Dermis blood vessel endothelial cell (primary cell): Measurements from ENCODE around the gene GRB14. TPM values are rescaled to one million over a fixed set of nuclear protein-coding genes. Genes with fewer than 3 reads are reported as not detected.

Experiments used
- DNase-seq: peaks from one replicate; pipeline ENCODE4 v3.0.0; 2010
- total RNA-seq: library from RNA; depleted of rRNA; stranded (reverse); fragments of >200 nt; gene quantifications from 2 replicates; pipeline ENCODE4 v1.2.3, GENCODE V29; 2014

GRB14 gene
- total RNA-seq, 1 donor from 2014 or later: 0.51 TPM

DNA sequence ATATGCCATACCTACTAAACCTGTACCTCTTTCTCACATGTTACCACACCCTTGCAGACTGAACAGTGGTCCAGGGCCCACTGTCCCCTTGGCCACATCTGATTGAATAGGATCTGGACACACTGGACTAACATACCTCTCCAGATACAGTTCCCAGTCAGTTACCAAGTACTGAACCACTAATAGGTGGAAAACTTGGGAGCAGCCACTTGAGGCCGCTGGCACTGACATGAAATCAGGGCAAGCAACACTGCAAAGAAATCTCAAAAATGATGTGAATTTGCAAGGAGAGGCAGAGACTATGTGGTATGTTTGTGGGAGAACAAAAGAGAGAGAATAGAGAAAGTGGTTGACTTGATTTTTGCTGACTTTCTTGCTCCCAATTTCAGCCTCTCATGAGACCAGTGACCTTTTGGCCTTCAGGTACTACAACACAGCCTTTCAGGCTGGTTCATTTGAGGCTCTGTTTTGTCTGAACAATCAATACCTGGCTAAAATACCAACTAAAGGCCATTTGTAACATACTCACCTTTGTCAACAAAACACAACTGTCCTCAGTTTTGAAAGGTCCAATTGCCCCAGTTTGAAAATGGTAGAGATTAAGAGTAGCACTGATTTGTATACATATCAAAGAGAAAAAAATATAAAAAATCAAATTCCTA lies 7.8 kb downstream of the GRB14 start:
- DNase-seq: no peak

GRCh38 chr2:164609790-164610189 lies 11.5 kb downstream of the GRB14 start:
- no peak for DNase-seq

DNA sequence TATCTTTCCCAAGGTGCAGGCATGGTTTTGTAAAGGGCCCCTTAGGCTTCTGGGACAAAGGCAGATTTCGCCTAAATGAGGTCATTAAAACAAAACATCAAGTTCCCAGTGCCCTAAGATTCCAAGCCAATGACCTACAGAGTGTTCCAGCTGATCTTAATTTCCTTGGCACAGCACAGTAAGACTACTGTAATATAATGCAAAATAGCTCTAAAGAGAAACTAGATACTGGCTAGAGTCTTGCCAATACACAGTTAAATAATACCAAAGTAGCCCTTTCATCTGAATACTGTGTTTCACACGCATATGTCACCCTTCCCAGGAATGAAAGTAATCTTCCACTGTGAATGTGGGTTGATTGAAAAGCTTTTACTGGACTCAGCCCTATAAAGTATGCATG lies 14.7 kb downstream of the GRB14 start:
- no peak for DNase-seq

DNA sequence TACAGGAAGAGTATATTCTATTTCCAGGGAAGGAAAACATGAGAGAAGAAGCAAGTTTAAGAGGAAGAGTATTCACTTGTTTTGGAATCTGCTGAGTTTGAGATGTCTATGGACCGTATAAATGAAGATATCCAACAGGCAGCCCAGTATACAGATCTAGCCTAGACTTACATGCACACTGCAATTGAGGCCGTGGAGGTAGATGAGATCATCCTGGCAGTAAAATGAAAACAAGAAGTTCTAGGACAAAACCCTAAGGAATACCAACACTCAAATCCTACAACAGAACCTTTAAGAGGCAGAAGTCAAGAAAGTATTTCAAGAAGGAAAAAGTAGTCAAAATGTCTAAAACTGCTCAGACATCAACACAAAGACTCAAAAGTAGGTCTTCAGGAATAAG lies 16.0 kb downstream of the GRB14 start:
- DNase-seq: no peak

DNA sequence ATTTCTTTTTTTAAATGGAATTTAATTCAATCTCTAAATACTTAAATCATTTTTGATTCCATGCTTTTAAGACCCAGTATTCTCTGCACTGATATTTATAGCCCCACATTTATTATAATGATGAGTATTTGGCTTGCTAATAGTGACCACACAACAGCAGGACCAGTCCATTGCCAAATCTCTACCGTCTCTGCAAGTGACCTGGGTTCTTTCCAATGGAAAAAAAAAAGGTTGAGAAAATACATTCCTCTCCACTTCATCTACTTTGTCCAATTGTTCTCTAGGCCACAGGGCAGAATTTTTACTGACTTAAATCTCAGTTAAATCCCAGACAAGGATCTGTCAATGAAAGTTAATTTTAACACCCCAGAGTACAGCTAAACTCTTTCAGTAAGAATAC lies 20.5 kb downstream of the GRB14 start:
- DNase-seq: no peak

DNA sequence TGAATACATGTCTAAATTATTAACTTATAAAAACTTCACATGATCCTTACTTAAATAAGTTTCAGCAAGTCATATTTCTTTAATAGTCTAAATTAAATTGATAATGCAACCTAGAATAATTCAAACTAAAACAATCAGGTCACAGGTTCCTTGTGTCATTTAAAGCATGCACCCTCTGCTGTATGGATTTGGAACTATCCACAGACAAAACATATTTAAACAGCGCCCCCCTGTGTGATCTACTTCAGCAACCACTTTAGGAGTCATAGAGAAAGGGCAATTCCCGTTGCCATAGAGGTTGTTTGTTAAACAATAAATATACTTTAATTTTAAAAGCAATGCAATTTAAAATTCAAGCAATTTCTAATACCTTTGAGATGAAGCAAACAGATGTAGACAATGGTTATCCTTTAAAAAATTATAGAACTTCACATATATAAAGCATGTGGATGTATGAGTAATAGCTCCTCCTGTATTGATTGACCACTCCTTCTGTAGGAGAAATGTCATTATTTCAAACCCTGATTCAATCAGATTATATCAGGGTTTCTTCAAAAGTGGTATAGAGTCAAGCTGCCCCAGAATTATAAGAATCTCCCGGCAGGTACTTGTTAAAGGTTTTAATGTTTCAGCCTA lies 21.2 kb downstream of the GRB14 start:
- peak; percentile 92 for DNase-seq

GRCh38 chr2:164597983-164598382 lies 23.3 kb downstream of the GRB14 start:
- peak; percentile 14 for DNase-seq

GRCh38 chr2:164595031-164595430 lies 26.3 kb downstream of the GRB14 start:
- DNase-seq: no peak

DNA sequence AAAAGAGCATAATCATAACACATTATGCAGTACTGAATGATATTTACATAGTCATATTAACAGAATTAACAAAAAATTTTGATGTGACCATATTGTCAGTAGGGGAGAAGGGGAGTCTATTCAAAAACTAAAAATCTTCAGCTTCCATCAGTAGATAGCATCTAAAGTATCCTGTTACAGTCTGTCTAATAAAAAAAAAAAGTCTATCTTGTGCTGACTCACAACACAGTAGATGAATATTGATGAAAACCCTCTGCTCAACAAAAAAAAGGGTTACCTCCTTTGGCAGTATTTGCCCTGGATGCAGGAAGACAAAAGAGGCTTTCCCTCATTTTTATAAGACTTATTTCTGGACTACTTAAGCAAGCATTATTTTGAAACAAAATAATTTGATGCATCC lies 27.3 kb downstream of the GRB14 start:
- DNase-seq: no peak

DNA sequence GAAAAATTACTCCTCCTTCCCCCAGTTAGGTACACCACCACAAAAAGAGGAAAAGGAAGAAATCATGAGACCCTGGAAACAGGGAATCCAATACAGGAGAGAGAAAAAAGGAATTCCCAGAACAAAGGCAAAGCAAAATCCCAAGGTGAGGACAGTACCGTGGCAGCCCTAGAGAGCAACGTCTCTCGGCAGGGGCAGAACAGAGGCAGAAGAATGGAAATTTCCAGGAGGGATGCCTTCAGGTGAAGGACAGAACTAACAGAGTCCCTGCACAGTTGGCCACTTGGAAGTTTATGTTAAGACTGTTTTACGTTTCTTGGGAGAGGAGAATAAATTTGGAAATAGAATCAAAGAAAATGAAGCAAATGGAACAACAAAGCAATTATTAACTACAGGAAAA lies 27.7 kb downstream of the GRB14 start:
- no peak for DNase-seq

DNA sequence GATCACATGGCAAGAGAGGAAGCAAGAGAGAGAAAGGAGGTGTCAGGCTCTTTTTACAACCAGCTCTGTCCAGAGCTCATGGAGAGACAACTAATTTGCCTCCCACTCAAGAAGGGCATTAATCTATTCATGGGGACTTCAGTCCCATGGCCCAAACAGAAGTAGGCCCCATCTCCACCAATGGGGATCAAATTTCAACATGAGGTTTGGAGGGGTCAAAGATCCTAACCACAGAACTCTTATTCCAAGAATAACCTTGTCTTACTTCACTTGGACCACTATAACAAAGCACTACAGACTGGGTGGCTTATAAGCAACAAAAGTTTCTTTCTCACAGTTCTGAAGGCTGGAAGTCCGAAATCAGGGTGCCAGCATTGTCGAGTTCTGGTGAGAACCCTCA lies 31.8 kb downstream of the GRB14 start:
- no peak for DNase-seq

DNA sequence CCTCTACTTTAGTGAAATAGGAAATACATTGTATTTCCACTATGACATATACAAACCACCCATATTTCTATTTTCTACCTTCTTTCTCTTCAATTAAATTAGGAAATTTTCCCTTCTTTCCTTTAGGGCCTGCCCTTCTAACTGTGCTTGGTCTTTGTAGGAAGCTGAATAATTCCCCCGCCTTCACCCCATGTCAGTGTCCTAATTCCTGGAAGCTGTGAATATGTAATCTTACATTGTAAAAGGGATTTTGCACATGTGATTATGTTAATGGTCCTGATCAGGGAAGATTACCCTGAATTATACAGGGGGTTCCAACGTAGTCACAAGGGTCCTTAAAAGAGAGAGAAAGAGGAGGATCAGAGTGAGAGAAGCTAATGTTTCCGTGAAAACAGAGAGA lies 40.2 kb downstream of the GRB14 start:
- DNase-seq: no peak

- DNase-seq: no peak
Measured at GRCh38 chr2:164574931-164575330, 46.4 kb downstream of the GRB14 start.

GRCh38 chr2:164570475-164570874 lies 50.8 kb downstream of the GRB14 start:
- no peak for DNase-seq

DNA sequence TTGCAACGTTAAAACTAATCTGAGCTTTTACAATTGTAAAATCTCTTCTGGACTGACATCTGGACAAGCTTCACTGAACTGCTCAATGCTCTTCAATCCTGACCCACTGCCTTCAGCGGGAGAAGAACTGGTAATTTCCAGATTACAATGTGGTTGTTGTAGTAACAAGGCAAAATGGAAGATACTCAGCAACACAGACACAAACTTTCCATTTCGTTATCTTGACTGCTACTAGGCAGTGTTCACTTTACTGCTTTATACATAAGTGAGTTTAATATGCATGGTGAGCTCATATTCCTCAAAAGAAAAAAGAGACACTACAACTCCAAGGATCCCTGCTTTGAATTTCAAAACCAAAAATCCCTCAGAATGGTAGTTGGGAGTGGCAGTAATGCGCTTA lies 51.9 kb downstream of the GRB14 start:
- DNase-seq: no peak

- no peak for DNase-seq
Measured at GRCh38 chr2:164568317-164568716, 53.0 kb downstream of the GRB14 start.

DNA sequence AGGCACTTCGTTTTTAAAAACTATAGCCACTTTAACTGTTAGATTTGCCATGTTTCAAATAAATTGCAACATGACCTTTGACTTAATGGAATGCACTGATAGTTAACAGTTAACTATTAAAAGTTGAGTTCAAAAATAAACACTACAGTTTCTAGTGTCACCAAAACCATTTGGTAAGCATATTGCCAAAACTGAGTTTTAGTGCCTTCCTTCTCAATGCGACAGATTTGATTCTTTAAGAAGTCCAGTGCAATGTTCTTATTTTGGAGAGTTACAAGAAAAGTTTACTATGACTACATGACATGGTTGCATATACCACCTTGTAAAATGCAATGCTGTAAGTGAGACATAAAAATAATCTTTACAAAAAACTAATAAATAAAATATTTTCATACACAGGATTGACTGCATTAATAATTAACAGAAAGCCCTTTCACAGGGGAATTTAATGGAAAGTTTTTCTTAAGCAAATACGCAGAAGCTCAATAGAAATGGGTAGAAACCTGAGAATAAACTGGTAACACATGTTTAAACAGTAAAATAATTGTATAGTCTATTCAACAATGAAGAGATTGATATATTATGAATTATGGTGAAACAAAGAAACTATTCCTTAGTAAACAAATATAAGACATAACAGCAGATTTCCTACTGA lies 53.8 kb downstream of the GRB14 start:
- DNase-seq: no peak

DNA sequence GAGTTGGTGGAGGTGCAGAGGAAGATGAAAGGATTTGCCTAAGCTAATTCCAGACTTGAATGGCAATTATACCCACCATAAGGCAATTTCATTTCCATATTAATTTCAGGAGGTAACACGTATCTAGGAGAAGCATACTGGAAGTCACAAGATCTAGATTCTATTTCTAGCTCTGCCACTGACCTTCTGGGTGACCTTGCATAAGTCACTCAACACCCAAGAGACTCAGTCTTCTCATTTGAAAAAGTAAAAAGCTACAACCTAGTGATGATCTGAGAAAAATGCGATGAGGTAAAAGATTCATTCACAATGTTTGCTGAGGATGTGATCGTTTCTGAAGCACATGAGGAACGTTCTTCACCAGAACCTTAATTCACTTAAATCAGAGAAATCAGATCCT lies 55.9 kb downstream of the GRB14 start:
- no peak for DNase-seq

GRCh38 chr2:164562666-164563065 lies 58.6 kb downstream of the GRB14 start:
- DNase-seq: peak; percentile 64

GRCh38 chr2:164561991-164562390 lies 59.3 kb downstream of the GRB14 start:
- no peak for DNase-seq

DNA sequence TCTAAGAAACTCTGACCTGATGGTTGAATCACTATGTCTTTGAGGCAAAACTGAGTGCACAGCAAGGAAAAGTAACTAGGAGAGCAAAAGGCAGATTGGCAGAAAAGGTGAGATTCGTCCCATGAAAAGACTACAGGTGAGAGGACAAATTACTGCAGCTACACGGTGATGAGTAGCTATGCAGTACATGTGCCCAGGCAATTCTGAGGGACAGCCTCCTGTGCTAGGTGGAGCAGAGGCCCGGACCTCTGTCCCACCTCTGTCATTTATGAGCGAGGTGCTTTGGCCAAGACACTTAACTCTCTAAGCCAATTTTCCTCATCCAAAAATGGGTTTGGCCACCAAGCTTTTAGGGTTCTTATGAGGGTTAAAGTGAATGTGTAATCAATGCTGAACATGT lies 59.9 kb downstream of the GRB14 start:
- DNase-seq: no peak

DNA sequence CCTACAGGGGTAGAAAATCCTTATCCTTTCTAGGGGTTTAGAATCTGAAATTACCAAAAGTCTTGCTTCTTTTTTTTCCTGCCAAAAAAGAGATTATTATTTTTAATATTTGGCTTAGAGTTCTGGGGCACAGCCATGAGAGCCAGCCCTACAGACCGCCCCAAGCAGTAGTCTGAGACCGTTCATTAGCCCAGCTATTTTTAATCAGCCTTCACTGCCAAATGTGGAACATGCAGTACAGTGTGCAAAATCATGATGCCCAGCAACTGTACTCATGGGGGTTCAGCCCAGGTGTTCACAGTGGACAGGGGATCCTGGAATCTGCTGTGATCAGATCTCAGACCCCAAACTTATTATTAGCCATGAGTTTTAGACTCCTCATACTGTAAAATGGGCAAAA lies 60.4 kb downstream of the GRB14 start:
- no peak for DNase-seq

DNA sequence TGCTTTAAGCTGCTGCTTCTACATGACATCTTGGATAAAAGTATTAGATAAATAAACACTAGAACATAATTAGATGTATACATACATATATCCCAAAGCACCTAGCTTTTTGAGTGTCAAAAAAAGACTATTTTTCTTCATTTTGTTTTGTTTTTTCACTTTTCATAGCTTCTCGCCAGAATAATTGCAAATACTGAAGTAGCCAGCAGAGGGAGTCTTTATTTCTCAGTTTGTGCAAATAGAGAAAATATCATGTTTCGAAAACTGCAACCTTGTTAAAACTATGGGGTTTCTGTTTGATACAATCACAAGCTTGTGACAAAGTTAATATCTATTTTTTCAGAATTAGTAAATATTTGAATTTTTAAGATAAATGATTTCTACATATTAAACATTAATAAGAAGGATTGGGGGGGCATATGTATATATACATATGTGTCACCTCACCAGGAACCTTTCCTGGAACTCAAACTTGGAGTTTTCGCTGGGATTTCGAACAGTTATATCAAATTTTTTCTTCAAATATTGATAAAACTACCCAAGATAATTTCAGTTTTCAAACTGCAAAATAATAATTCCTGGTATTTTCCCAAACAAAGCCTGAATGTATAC lies 61.0 kb downstream of the GRB14 start:
- peak; percentile 60 for DNase-seq

GRCh38 chr2:164558450-164558849 lies 62.8 kb downstream of the GRB14 start:
- DNase-seq: no peak
